Stimulated activated naive CD4-positive, alpha-beta T cell (primary cell): ENCODE data around the gene TMEM63A.
"Not testable (repeated sequence)": the region's sequence is repeated elsewhere in the genome, so short reads cannot be mapped to it uniquely, and the experiment has no call there.

ENCODE experiments used
- DNase-seq, 6 experiments: peaks; one replicate each; lab custom pipeline; 2025; lab: John Stamatoyannopoulos, UW

The TMEM63A gene

GRCh38 chr1:225908773-225909172 is 26.6 kb upstream of the TMEM63A start:
- no peak for DNase-seq

DNA sequence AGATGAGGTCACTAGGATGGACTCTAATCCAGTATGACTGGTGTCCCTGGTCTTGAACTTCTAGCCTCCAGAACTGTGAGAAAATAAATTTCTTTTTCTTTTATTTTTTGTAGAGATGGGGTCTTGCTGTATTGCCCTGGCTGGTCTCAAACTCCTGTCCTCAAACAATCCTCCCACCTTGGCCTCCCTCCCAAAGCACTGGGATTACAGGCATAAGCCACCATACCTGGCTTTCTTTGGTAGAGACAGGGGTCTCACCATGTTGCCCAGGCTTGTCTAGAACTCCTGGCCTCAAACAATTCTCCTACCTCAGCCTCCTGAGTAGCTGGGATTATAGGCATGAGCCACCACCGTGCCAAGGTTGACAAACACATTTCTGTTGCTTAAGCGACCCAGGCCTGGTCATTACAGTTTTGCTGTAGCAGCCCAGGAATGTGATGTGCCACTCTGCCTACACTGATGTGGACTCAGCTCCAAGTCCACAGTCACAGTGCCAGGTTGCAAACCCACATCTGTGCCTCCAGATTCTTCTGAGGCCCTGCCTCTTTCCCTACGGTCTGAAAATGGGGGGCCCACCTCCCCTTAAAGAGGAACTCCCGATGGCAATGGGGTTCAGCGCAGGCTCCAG is 25.9 kb upstream of the TMEM63A start:
- DNase-seq = no peak

GRCh38 chr1:225907341-225907740 is 25.2 kb upstream of the TMEM63A start:
- no peak for DNase-seq

- no peak for DNase-seq
These were observed 24.3 kb upstream of the TMEM63A start for GRCh38 chr1:225906467-225906866.

GRCh38 chr1:225903623-225904022 is 21.4 kb upstream of the TMEM63A start:
- DNase-seq = no peak

DNA sequence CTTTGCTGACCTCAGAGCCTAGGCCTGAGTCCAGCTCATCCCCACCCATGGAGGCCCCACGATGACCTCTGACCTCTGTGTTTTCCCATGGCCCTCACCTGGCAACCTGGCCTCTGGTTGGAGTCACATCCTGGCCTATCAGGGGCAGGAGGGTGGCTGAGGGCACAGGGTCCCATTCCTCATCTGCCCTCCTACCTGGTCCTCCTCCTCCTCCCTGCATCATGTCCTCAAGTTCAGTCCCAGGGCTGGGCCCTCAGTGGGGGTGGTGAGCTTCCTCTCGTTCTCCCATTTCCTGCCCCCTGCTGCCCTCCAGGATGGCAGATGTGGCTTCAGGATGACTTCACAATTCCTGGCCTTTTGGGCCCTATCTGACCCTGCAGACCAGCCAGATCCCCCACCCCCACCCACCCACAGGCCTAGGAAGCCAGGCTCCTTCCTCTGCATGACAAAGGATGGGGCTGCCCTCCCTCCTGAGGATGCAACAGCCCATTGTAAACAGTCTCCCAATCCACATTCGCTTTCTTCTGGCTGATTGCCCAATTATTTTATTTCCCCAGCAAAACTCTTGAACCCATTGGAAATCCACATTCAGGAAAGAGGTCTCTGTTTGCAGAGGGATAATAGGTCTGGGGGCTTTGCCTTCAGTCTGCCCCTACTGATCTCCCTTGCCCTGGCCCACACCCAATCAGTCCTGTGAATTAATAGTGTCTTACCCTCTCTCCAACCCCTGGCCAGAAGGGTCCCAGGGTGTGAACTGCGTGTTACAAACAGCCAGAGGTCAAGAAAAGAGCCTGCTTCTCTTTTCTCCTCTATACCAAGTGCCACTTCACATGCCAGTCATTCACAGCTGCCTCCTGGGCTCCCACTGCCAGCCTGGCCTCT is 17.1 kb upstream of the TMEM63A start:
- DNase-seq = peak in 1 of 6 experiments; percentile 17

GRCh38 chr1:225897595-225898514 is 15.7 kb upstream of the TMEM63A start:
- peak in 5 of 6 experiments; percentile 33 to 76 (median 66) for DNase-seq

DNA sequence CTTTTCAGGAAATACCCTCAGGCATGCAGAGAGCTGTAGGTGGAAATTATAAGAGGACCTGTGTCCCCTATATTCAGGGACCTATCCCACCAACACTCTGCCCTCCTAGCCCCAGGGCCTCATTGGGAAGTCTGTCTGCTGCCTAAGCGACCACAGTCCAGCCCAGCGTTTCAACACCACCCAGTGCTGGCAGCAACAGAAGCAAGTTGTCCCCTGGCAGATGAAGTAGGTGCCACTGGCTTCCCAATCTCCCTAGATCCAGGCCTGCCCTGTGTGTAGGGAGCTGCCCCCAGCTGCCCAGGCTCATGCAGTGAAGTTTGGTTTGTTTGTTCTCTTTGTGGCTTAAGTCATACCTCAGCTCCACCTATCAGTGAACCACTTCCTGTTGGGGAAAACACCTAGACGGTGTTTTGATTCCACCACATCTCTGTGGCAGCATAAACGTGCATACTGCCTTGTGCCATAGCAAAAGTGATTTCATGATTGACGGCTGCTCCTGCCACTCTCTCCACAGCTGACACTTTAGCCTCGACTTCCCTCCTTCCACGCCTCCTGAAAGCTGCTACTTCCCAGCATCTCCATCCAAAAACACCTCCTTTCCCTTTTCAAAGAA is 14.9 kb upstream of the TMEM63A start:
- peak; percentile 59 to 89 (median 78) for DNase-seq

GRCh38 chr1:225896494-225896893 is 14.3 kb upstream of the TMEM63A start:
- peak in 2 of 6 experiments; percentile 32 to 50 for DNase-seq

- no peak for DNase-seq
These were observed 10.1 kb upstream of the TMEM63A start for GRCh38 chr1:225892307-225892706.

GRCh38 chr1:225891229-225891972 is 9.2 kb upstream of the TMEM63A start:
- DNase-seq = no peak

GRCh38 chr1:225890346-225891228 is 8.4 kb upstream of the TMEM63A start:
- DNase-seq = no peak

DNA sequence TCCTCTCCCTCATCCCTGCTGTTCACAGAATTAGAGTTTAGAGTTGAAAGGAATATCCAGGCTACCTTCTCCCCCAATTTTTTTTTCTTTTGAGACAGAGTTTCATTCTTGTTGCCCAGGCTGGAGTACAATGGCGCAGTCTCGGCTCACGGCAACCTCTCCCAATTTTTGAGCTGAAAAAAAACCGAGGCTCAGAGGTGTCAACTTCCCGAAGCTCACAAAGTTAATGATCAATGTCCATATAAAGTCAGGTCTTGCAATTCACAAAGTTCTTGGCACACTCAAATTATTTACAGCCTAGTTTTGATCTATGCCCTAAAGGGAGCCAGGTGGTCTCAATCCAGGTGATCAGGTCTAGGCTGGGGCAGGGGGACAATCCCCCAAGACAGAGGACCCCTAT is 7.6 kb upstream of the TMEM63A start:
- DNase-seq = no peak

- no peak for DNase-seq
These were observed 6.9 kb upstream of the TMEM63A start, which contains the start of gene LEFTY1 for GRCh38 chr1:225888898-225889601. TSS of gene LEFTY1 (minus strand) at chr1:225889146. CDS start at chr1:225889066, 80 bp downstream.

DNA sequence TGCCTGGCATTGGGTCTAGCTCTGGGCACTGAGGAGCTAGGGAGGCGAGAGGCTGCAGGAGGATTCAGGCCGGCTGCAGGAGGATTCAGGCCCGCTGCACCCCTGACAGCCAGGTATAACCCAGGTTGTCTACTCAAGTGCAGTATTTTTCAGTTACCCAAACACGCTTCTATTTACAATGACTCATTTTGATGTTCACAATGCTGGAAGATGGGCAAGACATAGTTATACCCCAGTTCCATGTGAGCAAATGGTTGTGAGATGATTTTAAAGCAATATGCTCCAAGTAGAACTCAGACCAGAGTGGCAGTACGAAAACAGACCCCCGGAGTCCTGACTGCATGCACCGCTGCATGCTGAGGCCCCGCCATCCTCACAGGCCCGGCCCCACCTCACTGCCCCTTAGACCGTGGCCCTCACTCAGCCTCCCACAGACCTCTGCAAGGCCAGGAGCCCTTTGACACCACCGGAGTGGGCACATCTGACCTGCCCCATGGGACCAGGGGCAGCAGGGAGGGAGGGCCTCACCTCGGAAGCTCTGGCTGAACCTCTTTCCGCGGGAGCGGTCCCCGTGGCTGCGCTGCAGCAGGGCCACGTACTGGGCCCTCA is 6.2 kb upstream of the TMEM63A start:
- no peak for DNase-seq

DNA sequence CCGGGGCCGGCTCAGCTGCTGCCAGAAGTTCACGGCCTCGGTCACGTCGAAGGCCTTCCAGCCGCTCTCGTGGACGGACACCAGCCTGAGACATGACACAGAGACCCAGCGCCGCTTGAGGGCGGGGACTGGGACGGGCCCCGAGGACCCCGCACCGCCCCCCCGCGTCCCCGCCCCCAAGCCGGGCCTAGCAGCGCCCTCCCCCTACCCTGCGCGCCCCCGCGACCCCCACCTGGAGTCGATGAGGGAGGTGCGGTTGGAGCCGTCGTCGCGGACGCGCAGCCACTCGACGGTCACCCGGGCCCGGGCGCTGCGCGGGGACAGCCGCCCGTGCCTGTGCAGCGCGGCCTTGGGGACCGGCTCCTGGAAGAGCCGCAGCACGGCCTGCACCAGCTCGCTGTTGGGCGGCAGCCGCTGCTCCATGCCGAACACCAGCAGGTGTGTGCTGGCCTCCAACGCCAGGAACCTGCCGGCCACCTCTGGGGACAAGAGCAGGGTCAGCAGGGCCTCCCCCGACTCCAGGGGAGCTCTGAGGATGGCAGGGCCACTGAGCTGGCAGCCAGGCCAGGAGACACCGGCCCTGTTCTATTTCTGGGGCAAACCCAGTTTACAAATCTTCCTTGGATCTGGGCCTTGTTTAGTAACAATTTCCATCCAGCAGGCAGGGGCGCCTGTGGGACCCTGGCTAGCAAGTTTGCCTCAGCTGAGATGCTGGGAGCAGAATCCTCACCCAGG is 5.5 kb upstream of the TMEM63A start:
- DNase-seq = not testable (repeated sequence)

DNA sequence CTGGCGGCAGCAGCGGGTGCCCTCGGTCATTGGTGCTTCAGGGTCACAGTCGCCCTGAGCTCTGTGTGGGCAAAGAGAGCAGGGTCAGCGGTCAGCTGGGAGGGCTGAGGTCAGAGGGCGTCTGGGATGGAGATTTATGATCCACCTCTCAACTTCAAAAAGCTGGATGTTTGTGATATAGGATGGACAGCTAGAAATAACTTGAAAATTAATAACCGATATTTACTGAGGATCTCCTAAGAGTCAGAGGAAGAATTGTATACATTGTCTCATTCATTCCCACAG is 4.8 kb upstream of the TMEM63A start:
- DNase-seq = no peak
